HG03432 (cell line): ENCODE results near the gene USH1G.
"Not testable (repeated sequence)": the region's sequence is repeated elsewhere in the genome, so short reads cannot be mapped to it uniquely, and the experiment has no call there.

Source experiments
- ATAC-seq: cut with Tn5 transposase; IDR thresholded peaks from one replicate; pipeline ENCODE4 v1.9.1; 2021; ENCODE audit warnings: mild to moderate bottlenecking, moderate library complexity; ENCODE audit not compliant: unreplicated experiment

USH1G gene

GRCh38 chr17:74907012-74907411 lies 16.0 kb downstream of the USH1G start:
- no peak for ATAC-seq

DNA sequence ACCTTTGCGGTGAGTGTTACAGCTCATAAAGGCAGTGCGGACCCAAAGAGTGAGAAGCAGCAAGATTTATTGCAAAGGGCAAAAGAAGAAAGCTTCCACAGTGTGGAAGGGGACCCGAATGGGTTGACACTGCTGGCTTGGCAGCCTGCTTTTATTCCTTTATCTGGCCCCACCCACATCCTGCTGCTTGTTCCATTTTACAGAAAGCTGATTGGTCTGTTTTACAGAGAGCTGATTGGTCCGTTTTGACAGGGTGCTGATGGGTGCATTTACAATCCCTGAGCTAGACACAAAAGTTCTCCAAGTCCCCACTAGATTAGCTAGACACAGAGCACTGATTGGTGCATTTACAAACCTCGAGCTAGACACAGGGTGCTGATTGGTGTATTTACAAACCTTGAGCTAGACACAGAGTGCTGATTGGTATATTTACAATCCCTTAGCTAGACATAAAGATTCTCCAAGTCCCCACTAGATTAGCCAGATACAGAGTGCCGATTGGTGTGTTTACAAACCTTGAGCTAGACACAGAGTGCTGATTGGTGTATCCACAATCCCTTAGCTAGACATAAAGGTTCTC lies 16.8 kb downstream of the USH1G start:
- ATAC-seq = not testable (repeated sequence)

DNA sequence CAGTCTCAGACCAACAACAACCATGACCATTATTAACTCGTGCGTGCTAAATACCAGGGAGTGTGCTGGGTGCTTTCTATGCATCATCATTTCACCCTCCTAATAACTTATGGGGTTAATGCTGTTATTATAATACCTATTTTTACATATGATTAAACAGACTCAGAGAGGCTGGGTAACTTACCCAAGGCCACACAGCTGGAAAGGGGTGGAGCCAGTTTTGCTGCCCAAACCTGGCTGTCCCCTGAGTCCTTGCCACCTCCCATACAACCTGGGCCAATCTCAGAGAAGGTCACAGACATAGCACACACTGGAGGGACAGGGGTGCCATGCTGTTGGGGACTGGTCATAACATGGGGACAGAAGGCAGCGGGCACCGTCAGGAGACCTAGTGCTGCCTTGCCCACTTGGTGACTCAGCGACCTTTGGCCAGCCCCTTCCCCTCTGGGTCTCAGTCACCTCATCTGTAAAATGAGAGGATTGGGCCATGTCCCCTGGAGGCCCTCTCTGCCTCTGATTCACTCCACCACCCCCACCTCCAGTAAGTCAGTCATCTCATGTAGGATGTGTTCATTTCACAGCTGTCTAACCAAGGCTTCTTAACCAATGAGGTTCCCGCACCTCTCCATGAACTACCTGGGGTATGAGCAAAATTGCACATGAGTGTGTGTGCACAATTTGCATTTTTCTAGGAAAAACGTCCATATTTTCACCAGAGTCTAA lies 18.2 kb downstream of the USH1G start:
- no peak for ATAC-seq

GRCh38 chr17:74903671-74904070 lies 19.4 kb downstream of the USH1G start:
- no peak for ATAC-seq

- no peak for ATAC-seq
These were observed 20.0 kb downstream of the USH1G start for GRCh38 chr17:74903034-74903433.

GRCh38 chr17:74901353-74902135 lies 21.5 kb downstream of the USH1G start:
- no peak for ATAC-seq

DNA sequence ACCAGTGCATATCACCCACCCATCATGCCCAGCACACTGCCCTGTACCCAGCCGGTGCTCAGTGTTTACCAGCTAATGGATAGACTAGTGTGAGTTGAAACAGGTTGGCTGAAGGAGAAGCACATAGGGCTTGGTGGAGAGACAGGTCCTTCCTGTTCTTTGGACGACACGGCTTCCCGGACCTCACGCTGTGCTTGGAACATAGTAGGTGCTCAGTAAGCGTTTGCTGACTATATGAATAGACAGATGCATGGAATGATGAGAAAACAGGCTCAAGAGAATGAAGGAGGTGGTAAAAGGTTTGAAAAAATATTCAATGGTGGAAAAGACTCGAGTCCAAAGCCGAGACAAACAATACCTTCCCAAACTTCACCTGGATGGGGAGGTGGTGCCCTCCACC lies 22.8 kb downstream of the USH1G start:
- ATAC-seq = no peak

GRCh38 chr17:74898376-74898946 lies 24.6 kb downstream of the USH1G start:
- no peak for ATAC-seq

DNA sequence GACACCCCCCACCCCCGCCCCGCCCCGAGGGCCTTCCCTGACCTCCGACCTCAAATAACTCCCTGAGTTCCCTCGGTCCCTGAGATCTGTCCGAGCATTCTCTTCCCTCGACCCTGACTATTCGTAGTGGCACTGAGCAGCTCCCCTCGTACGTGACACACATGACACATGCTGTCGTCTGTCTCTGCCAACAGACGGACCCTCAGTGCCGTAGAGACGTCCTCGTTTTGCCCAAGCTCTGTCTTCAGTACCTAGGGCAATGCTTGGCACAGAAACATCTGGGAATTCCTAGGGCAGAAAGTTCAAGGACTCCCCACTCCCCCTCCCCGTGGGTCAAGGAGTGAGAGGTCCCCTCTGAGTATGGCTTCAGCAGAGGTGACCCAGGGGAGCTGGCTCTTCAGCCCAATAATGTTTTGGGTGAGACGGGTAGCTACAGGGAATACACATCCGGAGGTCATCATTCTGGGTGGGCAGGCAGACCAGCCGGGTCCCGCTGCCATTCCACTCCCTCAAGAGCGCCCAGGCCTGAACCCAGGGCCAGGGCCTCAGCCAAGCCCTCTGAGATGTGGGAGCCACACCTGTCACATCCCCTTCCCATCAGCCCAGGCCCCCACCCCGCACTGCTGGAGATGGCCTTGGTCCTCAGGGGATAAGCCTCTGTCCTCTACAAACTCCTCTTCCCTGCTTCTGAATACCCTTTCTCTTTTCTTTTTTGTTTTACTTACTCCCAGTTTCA lies 29.0 kb downstream of the USH1G start:
- no peak for ATAC-seq

DNA sequence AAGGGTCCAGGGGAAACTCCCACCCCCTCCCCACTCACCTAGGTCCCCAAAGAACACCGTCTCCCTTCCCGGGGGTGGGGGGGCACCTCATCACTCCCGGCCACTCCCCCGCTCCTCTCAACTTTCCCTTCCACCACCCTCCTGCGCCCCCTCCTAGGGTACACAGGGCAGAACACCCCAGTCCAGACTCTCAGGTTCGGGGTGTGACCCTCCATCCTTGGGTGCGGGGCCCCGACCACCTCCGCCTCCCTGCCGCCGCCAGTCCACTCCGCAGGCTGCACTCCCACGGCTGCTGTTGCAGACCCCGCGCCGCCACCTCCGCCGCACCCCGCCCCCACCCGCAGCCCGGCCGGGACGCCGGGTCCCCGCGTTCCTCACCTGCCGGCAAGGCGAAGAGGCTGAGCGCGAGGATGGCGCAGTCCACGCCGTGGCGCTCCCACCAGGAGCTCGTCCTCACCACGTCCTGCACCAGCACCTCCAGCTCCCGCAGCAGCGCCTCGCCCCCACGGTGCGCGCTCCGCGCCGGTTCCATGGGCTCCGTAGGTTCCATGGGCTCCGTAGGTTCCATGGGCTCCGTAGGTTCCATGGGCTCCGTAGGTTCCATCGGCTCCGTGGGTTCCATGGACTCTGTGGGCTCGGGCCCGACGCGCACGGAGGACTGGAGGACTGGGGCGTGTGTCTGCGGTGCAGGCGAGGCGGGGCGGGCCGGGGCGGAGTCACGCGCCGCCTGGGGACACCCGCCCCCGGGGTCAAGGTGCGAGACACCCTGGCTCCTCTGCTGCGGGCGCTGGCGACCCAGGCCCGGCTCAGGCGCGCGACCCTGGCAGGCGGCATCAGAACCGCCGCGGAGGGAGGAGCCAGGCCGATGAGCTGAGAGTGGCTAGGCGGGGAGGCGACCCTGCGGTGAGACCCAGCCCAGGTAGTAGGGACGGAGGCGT lies 29.8 kb downstream of the USH1G start, which contains the start of gene FADS6:
TSS of gene FADS6 (minus strand) at position 660 of the 938 bp plus-strand sequence. CDS start at position 622, 38 bp downstream.
- ATAC-seq = no peak

DNA sequence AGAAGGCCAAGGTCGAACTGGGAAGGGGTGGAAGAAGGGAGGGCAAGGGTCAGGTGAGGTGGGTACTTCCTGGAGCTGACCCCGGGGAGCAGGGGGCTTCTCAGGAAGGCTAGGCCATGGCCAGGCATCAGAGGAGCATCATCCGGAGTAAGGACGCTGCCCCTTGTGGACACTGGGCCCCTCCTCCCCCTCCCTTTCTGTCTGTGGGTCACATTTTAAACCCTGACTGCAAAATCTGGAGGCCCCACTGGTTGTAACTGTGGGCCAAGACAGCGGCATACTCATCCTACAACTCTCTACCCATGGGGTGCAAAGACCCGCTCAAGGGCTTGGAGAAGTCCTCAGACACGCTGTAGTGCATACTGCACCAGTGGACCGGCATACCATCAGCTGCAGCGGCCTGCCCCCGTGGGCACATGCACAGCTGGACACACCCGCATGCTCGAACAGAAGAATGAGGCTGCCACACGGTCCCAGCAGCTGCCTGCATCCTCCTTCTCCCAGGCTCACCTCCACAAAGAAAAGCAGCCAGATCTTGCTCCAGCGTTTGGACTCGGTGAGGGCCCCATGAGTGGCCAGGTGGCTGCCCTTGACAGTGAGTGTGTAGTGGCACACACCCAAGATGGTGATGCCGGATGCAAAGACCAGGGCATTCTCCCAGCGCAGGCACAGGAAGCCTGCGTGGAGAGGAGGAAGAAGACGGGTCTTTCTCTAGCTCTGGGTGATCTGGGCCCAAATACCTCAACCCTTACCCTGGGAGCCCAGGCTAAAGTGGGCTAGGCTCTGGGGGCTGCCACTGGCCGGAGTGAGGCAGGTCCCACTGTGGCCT lies 30.8 kb downstream of the USH1G start:
- ATAC-seq = no peak

- no peak for ATAC-seq
These were observed 32.5 kb downstream of the USH1G start for GRCh38 chr17:74890554-74890953.

DNA sequence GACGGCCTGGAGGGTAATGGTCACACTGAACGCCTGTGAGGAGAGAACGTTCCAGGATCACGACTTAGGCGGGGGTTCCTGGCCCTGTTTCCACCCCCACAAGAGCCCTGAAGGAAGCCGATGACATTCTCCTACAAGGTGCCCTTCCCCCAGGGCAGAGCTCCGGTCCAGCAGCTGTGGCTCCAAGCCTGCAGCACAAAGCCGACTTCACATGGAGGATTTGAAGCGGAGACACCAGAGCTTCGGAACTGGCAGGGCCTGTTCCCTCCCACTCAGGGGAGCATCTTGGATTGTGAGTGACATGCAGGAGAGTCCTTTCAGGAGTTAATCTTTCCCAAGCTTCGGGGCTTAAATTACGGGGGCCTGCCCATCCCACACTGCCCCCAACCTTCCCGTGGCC lies 34.6 kb downstream of the USH1G start:
- no peak for ATAC-seq

DNA sequence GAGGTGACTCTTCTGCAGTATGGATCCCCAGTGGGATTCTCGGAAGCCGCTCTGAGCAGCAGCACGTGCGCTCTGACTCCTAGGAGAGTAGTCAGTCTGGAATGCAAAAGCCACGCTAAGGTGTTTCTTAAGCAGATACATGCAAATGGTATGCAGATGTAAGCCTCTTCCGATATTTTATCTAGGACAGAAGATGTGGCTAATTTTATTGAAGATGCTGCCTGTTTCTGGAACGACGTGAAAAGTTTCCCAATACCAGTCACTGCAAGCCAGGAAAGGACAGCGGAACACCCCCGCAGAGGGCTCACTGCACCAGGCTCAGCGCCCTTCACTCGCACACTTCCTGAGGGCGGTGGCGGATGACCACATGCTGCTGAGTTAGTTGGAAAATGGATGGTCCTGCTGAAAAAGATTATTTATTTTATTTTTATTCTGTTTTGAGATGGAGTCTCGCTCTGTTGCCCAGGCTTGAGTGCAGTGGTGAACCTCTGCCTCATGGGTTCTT lies 39.8 kb downstream of the USH1G start:
- no peak for ATAC-seq

- ATAC-seq = no peak
These were observed 40.4 kb downstream of the USH1G start for GRCh38 chr17:74882517-74883240.

DNA sequence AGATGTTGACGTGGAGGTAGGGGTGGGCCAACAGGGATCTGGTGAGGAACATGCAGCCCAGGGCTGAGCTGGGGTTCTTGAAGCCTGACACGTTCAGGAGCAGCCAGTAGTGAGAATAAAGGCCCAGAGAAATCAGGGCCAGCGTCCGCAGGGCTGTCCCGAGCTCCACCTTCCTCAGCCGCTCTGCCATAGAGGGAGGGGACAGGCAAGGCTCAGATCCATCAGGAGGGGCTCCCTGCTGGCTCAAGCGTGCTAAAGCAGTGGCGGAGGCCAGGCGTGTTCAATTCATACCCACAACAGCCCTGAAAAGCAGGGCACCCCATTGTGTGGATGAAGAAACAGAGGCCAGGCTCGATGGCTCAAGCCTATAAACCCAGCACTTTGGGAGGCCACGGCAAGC lies 42.0 kb downstream of the USH1G start:
- ATAC-seq = no peak

GRCh38 chr17:74879308-74879707 lies 43.7 kb downstream of the USH1G start:
- ATAC-seq = no peak

- ATAC-seq = no peak
These were observed 44.4 kb downstream of the USH1G start for GRCh38 chr17:74878658-74879057.
